Endothelial cell of umbilical vein (primary cell): ENCODE data around the gene TIMD4. TPM values are rescaled to one million over a fixed set of nuclear protein-coding genes. Genes with fewer than 3 reads are reported as not detected.

Experiments
- BruUV-seq: library from RNA; stranded (reverse); fragments of 400-500 nt; replicated peaks from 2 replicates; lab custom pipeline; 2021; lab: Mats Ljungman, UMichigan
- CTCF ChIA-PET: fragments of 300-600, 350-600 bp; sonication (Branson Sonifier 250); formaldehyde crosslinking; loops from one replicate; lab custom pipeline; 2021; ENCODE audit warnings: antibody characterized with exemption, inconsistent platforms; lab: Charles Lee
- POLR2A ChIA-PET: fragments of 300-600, 350-600 bp; sonication (Branson Sonifier 250); formaldehyde crosslinking; loops from one replicate; lab custom pipeline; 2021; ENCODE audit warnings: antibody characterized with exemption, inconsistent platforms; lab: Charles Lee
- DNase-seq: peaks from one replicate; pipeline ENCODE4 v3.0.0-alpha.2; 2011; ENCODE audit warnings: low read depth, low spot score
- FAIRE-seq: peaks from 2 replicates; lab custom pipeline; 2011; peaks lifted over from hg19 to GRCh38; lab: Jason Lieb, UNC
- H2AFZ ChIP-seq: 2 replicates; pipeline ENCODE4 v1.6.0; 2012; ENCODE audit warnings: low read depth, low read length, control low read depth, inconsistent platforms
- H3K27ac ChIP-seq: 2 replicates; pipeline ENCODE4 v1.5.1; 2011; ENCODE audit warnings: low read depth, mild to moderate bottlenecking, control low read depth, low read length, moderate library complexity; ENCODE audit not compliant: insufficient read depth
- H3K27me3 ChIP-seq, 2 experiments: 2 replicates each; pipeline versions ENCODE4 v1.6.0 to v1.6.1; 2011; ENCODE audit warnings: low read length in 2 of 2, mixed read lengths in 1 of 2; ENCODE audit not compliant: control insufficient read depth in 2 of 2, insufficient read depth in 2 of 2
- H3K36me3 ChIP-seq, 2 experiments: 2 replicates in 1 of 2; 3 replicates in 1 of 2; pipeline ENCODE4 v1.5.1; 2011; ENCODE audit warnings: low read length in 2 of 2, mild to moderate bottlenecking in 1 of 2, moderate library complexity in 1 of 2; ENCODE audit not compliant: control insufficient read depth in 2 of 2, insufficient read depth in 2 of 2; ENCODE audit errors: extremely low read depth in 1 of 2
- H3K4me1 ChIP-seq: 3 replicates; pipeline ENCODE4 v1.5.1; 2011; ENCODE audit warnings: mild to moderate bottlenecking, low read length; ENCODE audit not compliant: control insufficient read depth, insufficient read depth; ENCODE audit errors: extremely low read depth
- H3K4me2 ChIP-seq: 2 replicates; pipeline ENCODE4 v1.6.1; 2011; ENCODE audit warnings: low read length, control low read depth, mixed read lengths; ENCODE audit not compliant: insufficient read depth
- H3K4me3 ChIP-seq, 3 experiments: fragments of 200-600 bp in 1 of 3; sonication (generic), shearing (Covaris generic) in 1 of 3; replicated peaks in 1 of 3; 2 replicates each; pipeline ENCODE4 v1.5.1; 2011 to 2016; ENCODE audit warnings: control low read depth in 3 of 3, low read length in 3 of 3, mild to moderate bottlenecking in 2 of 3, inconsistent platforms in 1 of 3, low read depth in 1 of 3, moderate library complexity in 1 of 3; ENCODE audit not compliant: insufficient read depth in 1 of 3
- H3K79me2 ChIP-seq: 2 replicates; pipeline ENCODE4 v1.6.0; 2012; ENCODE audit warnings: low read length, inconsistent platforms; ENCODE audit not compliant: control insufficient read depth, insufficient read depth
- H3K9ac ChIP-seq: replicated peaks from 2 replicates; pipeline ENCODE3; 2011; ENCODE audit warnings: low read length, control low read depth; ENCODE audit not compliant: insufficient read depth; ENCODE audit errors: extremely low read depth
- H3K9me1 ChIP-seq: replicated peaks from 3 replicates; pipeline ENCODE4 v1.6.0; 2011; ENCODE audit warnings: mild to moderate bottlenecking, low read length; ENCODE audit not compliant: control insufficient read depth, insufficient read depth; ENCODE audit errors: extremely low read depth
- H3K9me3 ChIP-seq: replicated peaks from 2 replicates; pipeline ENCODE4 v1.5.1; 2012; ENCODE audit warnings: low read length, inconsistent platforms; ENCODE audit not compliant: control insufficient read depth, insufficient read depth
- H4K20me1 ChIP-seq: replicated peaks from 2 replicates; pipeline ENCODE3; 2011; ENCODE audit warnings: mild to moderate bottlenecking, low read length; ENCODE audit not compliant: control insufficient read depth, insufficient read depth; ENCODE audit errors: extremely low read depth
- CTCF ChIP-seq, 2 donors: IDR thresholded peaks; 1 replicate in 1 of 2; 2 replicates in 1 of 2; pipeline ENCODE4 v1.5.1; 2011; ENCODE audit warnings: low read length in 2 of 2, mild to moderate bottlenecking in 2 of 2, moderate library complexity in 2 of 2, control low read depth in 1 of 2, inconsistent platforms in 1 of 2, low read depth in 1 of 2; ENCODE audit not compliant: insufficient read depth in 1 of 2; ENCODE audit errors: extremely low read depth in 1 of 2
- EZH2 ChIP-seq: IDR thresholded peaks from 2 replicates; pipeline ENCODE4 v1.6.1; 2012; ENCODE audit warnings: borderline replicate concordance, low read depth, mild to moderate bottlenecking, moderate library complexity, low read length, inconsistent platforms; ENCODE audit not compliant: severe bottlenecking
- FOS ChIP-seq: IDR thresholded peaks from 2 replicates; pipeline ENCODE4 v1.6.1; 2011; ENCODE audit warnings: mild to moderate bottlenecking, low read length, moderate library complexity, borderline replicate concordance; ENCODE audit not compliant: insufficient read depth
- GATA2 ChIP-seq: IDR thresholded peaks from 2 replicates; pipeline ENCODE4 v1.7.0; 2011; ENCODE audit warnings: low read depth, mild to moderate bottlenecking, moderate library complexity, mixed read lengths, low read length; ENCODE audit not compliant: insufficient read length, insufficient read depth
- JUN ChIP-seq: IDR thresholded peaks from 2 replicates; pipeline ENCODE4 v1.6.1; 2011; ENCODE audit warnings: borderline replicate concordance, low read depth; ENCODE audit not compliant: insufficient read length, insufficient read depth
- MAX ChIP-seq: IDR thresholded peaks from 2 replicates; pipeline ENCODE4 v1.6.1; 2011; ENCODE audit not compliant: insufficient read depth, insufficient read length
- MYC ChIP-seq: IDR thresholded peaks from one replicate; pipeline ENCODE4 v1.6.1; 2011; ENCODE audit warnings: mild to moderate bottlenecking, low read depth, low read length
- POLR2A ChIP-seq: IDR thresholded peaks from 2 replicates; pipeline ENCODE4 v1.6.1; 2012; ENCODE audit warnings: low read depth, mild to moderate bottlenecking, control low read depth, low read length
- POLR2AphosphoS5 ChIP-seq: IDR thresholded peaks from 2 replicates; pipeline ENCODE4 v1.6.1; 2012; ENCODE audit warnings: low read depth, mild to moderate bottlenecking, control low read depth, low read length, moderate library complexity; ENCODE audit not compliant: insufficient read depth
- dilution Hi-C: fragments of 300-500 bp; cut with MboI; formaldehyde crosslinking; loops from one replicate; pipeline ENCODE4 v1.15.0; 2019; ENCODE audit warnings: low sequenced_read_pairs; ENCODE audit not compliant: extremely low pct_ligation_motif_present
- intact Hi-C: fragments of 100-400 bp; cut with micrococcal nuclease; formaldehyde crosslinking; loops from one replicate; pipeline ENCODE4 v1.10.0; 2022
- polyA plus RNA-seq, 4 experiments: library from polyadenylated mRNA; depleted of rRNA in 3 of 4; stranded (reverse) in 3 of 4; unstranded in 1 of 4; fragments of >200 nt; gene quantifications; 2 replicates each; pipeline versions ENCODE4 v1.2.1 to v1.2.3, GENCODE V29; 2011 to 2012; ENCODE audit warnings: missing spikeins in 1 of 4
- total RNA-seq: library from RNA; stranded (reverse); gene quantifications from 2 replicates; pipeline ENCODE4 v1.2.3, GENCODE V29; 2021

Gene TIMD4
- total and polyA plus RNA-seq, 2 donors (not counting 3 experiments of a cell fraction or from before 2014, with no cell fraction given), result not detected

DNA sequence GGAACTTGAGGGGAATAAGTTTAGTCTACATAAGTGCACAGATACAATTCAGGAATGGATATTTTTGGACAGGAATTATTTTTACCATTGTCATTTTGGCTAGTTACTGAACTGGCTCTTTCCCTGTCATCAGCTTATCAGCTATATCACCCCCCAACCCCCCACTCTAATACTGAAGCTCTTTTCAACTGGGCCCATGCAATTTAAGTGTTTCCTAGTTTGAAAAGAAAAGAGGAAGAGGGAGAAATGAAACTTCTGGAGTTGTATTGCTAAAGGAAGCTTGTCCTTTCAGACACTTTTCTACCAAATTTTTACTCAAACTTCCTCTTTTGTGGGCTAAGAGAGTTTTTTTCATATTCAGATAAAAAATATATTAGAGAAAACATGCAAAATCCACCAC lies 18.5 kb upstream of the TIMD4 start:
- Histone ChIP-seq H3K9me1 (no peaks in the 10 kb centered on the region), H3K9ac (no peak overlapping the region), H3K27ac (no peak overlapping the region), H3K4me3 (no peak overlapping the region), H3K36me3 (no peaks in the 10 kb centered on the region), H3K9me3 (no peaks in the 10 kb centered on the region), H3K79me2 (no peaks in the 10 kb centered on the region), H3K27me3 (no peaks in the 10 kb centered on the region), H3K4me2 (no peak overlapping the region), H3K4me1 (no peaks in the 10 kb centered on the region), H4K20me1 (no peaks in the 10 kb centered on the region), H2AFZ (no peak overlapping the region)
- DNase-seq (no peak), FAIRE-seq (no peak)
- POLR2A ChIA-PET, result no interaction called here
- BruUV-seq, result no TSS peak
- CTCF ChIA-PET, result no interaction called here
- dilution Hi-C loops, result no loop called here
- no peak for TF ChIP-seq MYC
- TF ChIP-seq EZH2, result no peak
- no peak for TF ChIP-seq POLR2AphosphoS5
- no peak for TF ChIP-seq JUN
- TF ChIP-seq POLR2A, result no peak
- no peak for TF ChIP-seq FOS
- no peak for TF ChIP-seq MAX
- TF ChIP-seq GATA2, result no peak
- TF ChIP-seq CTCF (IDR thresholded peaks at IDR 0.05; ENCODE audit: extremely low read depth in 1 of 2, insufficient read depth in 1 of 2, low read depth in 1 of 2, low read length in 2 of 2), result no peak
- intact Hi-C loops, result no loop called here
